C4-2B (cell line): ENCODE results near the gene NIM1K.

Experiments
- CTCF ChIP-seq: fragments of 450-650 bp; conservative IDR thresholded peaks from 2 replicates; pipeline ENCODE4 v1.5.1; 2017; ENCODE audit warnings: mild to moderate bottlenecking
- ZFX ChIP-seq: fragments of 450-650 bp; IDR thresholded peaks from 2 replicates; pipeline ENCODE4 v1.6.1; 2017

- TF ChIP-seq CTCF (no peak), ZFX (no peak)
Observed at GRCh38 chr5:43233946-43234345, 41.9 kb downstream of the NIM1K start.
